HG03439 (cell line): ENCODE measurements around the gene AATK.

ENCODE experiments used
- ATAC-seq: cut with Tn5 transposase; IDR thresholded peaks from one replicate; pipeline ENCODE4 v1.9.1; 2021; ENCODE audit warnings: mild to moderate bottlenecking, moderate library complexity; ENCODE audit not compliant: unreplicated experiment

The AATK gene

GRCh38 chr17:81143717-81144422 lies 22.2 kb downstream of the AATK start:
- ATAC-seq: no peak

- ATAC-seq: no peak
Measured at GRCh38 chr17:81143200-81143527, 22.9 kb downstream of the AATK start.

GRCh38 chr17:81142301-81143199 lies 23.5 kb downstream of the AATK start:
- ATAC-seq: no peak

- ATAC-seq: no peak
Measured at GRCh38 chr17:81140695-81141094, 25.3 kb downstream of the AATK start.

- ATAC-seq: no peak
Measured at GRCh38 chr17:81140018-81140417, 26.0 kb downstream of the AATK start.

- no peak for ATAC-seq
Measured at GRCh38 chr17:81139428-81139827, 26.6 kb downstream of the AATK start.

- ATAC-seq: no peak
Measured at GRCh38 chr17:81138500-81138899, 27.5 kb downstream of the AATK start.

GRCh38 chr17:81138083-81138482 lies 27.9 kb downstream of the AATK start:
- ATAC-seq: no peak

- no peak for ATAC-seq
Measured at GRCh38 chr17:81137248-81137647, 28.8 kb downstream of the AATK start.

- no peak for ATAC-seq
Measured at GRCh38 chr17:81136366-81136765, 29.7 kb downstream of the AATK start.

- ATAC-seq: no peak
Measured at GRCh38 chr17:81135505-81136278, 30.3 kb downstream of the AATK start.

- ATAC-seq: no peak
Measured at GRCh38 chr17:81134064-81134781, 31.8 kb downstream of the AATK start.

GRCh38 chr17:81132770-81133723 lies 33.0 kb downstream of the AATK start:
- no peak for ATAC-seq

GRCh38 chr17:81132197-81132540 lies 33.9 kb downstream of the AATK start:
- no peak for ATAC-seq

GRCh38 chr17:81131486-81132196 lies 34.4 kb downstream of the AATK start:
- ATAC-seq: no peak

- ATAC-seq: no peak
Measured at GRCh38 chr17:81130385-81131361, 35.3 kb downstream of the AATK start.

GRCh38 chr17:81129711-81130367 lies 36.2 kb downstream of the AATK start:
- ATAC-seq: no peak

- no peak for ATAC-seq
Measured at GRCh38 chr17:81129289-81129688, 36.7 kb downstream of the AATK start.
